OCI-LY1 (cell line): ENCODE results near the gene GNAO1.

Experiments used
- CTCF ChIP-seq: fragments of 200-600 bp; sonication (generic), shearing (Covaris generic); IDR thresholded peaks from 2 replicates; pipeline ENCODE4 v1.5.1; 2017; ENCODE audit warnings: mild to moderate bottlenecking, antibody characterized with exemption, low read length, moderate library complexity, mixed read lengths
- EZH2 ChIP-seq: fragments of 200-600 bp; sonication (generic), shearing (Covaris generic); IDR thresholded peaks from 2 replicates; pipeline ENCODE4 v1.8.0; 2017; ENCODE audit warnings: borderline replicate concordance, mixed run types, mild to moderate bottlenecking, antibody characterized with exemption, low read length, moderate library complexity, mixed read lengths

GRCh38 chr16:56279914-56280313 lies 88.6 kb downstream of the GNAO1 start:
- TF ChIP-seq CTCF (no peak), EZH2 (no peak)
